ENCODE measurements around the gene MED1.
"Not testable (repeated sequence)": the region's sequence is repeated elsewhere in the genome, so short reads cannot be mapped to it uniquely, and the experiment has no call there.

DNA sequence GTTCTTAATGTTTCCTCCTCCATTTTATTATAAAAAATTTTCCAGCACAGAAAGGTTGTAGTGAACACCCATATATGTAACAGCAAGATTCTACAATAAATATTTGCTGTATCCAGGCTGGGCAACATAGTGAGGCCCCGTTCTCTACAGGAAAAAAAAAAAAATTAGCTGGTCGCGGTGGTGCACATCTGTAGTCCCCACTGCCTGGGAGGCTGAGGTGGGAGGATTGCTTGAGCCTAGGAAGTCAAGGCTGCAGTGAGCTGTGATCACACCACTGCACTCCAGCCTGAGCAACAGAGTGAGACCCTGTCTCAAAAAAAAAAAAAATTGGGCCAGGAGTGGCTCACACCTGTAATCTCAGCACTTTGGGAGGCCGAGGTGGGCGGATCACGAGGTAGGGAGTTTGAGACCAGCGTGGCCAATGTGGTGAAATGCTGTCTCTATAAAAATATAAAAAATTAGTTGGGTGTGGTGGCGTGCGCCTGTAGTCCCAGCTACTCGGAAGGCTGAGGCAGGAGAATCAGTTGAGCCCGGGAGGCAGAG lies 13.6 kb upstream of the MED1 start:
- TF ChIP-seq, protein P1, sequence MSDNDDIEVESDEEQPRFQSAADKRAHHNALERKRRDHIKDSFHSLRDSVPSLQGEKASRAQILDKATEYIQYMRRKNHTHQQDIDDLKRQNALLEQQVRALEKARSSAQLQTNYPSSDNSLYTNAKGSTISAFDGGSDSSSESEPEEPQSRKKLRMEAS (CRISPR knock-in tag; IDR thresholded peaks at IDR 0.05): not testable (repeated sequence)
- not testable (repeated sequence) for TF ChIP-seq RELA (CRISPR knock-in tag; IDR thresholded peaks at IDR 0.05; ENCODE audit: borderline replicate concordance); ETV6 (CRISPR knock-in tag; IDR thresholded peaks at IDR 0.05); ESRRA (CRISPR knock-in tag; IDR thresholded peaks at IDR 0.05; ENCODE audit: borderline replicate concordance); MYBL2 (CRISPR knock-in tag; IDR thresholded peaks at IDR 0.05); IRF2 (CRISPR knock-in tag; IDR thresholded peaks at IDR 0.05; ENCODE audit: borderline replicate concordance, low read depth); CREB1 (CRISPR knock-in tag; IDR thresholded peaks at IDR 0.05); NR3C1 (CRISPR knock-in tag; conservative IDR thresholded peaks at IDR 0.05; ENCODE audit: low read depth); ZNF263 (CRISPR knock-in tag; IDR thresholded peaks at IDR 0.05; ENCODE audit: low read depth); ZNF121 (CRISPR knock-in tag; IDR thresholded peaks at IDR 0.05)
- TF ChIP-seq, protein P2, sequence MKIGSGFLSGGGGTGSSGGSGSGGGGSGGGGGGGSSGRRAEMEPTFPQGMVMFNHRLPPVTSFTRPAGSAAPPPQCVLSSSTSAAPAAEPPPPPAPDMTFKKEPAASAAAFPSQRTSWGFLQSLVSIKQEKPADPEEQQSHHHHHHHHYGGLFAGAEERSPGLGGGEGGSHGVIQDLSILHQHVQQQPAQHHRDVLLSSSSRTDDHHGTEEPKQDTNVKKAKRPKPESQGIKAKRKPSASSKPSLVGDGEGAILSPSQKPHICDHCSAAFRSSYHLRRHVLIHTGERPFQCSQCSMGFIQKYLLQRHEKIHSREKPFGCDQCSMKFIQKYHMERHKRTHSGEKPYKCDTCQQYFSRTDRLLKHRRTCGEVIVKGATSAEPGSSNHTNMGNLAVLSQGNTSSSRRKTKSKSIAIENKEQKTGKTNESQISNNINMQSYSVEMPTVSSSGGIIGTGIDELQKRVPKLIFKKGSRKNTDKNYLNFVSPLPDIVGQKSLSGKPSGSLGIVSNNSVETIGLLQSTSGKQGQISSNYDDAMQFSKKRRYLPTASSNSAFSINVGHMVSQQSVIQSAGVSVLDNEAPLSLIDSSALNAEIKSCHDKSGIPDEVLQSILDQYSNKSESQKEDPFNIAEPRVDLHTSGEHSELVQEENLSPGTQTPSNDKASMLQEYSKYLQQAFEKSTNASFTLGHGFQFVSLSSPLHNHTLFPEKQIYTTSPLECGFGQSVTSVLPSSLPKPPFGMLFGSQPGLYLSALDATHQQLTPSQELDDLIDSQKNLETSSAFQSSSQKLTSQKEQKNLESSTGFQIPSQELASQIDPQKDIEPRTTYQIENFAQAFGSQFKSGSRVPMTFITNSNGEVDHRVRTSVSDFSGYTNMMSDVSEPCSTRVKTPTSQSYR (CRISPR knock-in tag; IDR thresholded peaks at IDR 0.05): not testable (repeated sequence)
- TF ChIP-seq, protein P3, sequence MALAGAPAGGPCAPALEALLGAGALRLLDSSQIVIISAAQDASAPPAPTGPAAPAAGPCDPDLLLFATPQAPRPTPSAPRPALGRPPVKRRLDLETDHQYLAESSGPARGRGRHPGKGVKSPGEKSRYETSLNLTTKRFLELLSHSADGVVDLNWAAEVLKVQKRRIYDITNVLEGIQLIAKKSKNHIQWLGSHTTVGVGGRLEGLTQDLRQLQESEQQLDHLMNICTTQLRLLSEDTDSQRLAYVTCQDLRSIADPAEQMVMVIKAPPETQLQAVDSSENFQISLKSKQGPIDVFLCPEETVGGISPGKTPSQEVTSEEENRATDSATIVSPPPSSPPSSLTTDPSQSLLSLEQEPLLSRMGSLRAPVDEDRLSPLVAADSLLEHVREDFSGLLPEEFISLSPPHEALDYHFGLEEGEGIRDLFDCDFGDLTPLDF (CRISPR knock-in tag; IDR thresholded peaks at IDR 0.05): not testable (repeated sequence)
- TF ChIP-seq, protein P4, sequence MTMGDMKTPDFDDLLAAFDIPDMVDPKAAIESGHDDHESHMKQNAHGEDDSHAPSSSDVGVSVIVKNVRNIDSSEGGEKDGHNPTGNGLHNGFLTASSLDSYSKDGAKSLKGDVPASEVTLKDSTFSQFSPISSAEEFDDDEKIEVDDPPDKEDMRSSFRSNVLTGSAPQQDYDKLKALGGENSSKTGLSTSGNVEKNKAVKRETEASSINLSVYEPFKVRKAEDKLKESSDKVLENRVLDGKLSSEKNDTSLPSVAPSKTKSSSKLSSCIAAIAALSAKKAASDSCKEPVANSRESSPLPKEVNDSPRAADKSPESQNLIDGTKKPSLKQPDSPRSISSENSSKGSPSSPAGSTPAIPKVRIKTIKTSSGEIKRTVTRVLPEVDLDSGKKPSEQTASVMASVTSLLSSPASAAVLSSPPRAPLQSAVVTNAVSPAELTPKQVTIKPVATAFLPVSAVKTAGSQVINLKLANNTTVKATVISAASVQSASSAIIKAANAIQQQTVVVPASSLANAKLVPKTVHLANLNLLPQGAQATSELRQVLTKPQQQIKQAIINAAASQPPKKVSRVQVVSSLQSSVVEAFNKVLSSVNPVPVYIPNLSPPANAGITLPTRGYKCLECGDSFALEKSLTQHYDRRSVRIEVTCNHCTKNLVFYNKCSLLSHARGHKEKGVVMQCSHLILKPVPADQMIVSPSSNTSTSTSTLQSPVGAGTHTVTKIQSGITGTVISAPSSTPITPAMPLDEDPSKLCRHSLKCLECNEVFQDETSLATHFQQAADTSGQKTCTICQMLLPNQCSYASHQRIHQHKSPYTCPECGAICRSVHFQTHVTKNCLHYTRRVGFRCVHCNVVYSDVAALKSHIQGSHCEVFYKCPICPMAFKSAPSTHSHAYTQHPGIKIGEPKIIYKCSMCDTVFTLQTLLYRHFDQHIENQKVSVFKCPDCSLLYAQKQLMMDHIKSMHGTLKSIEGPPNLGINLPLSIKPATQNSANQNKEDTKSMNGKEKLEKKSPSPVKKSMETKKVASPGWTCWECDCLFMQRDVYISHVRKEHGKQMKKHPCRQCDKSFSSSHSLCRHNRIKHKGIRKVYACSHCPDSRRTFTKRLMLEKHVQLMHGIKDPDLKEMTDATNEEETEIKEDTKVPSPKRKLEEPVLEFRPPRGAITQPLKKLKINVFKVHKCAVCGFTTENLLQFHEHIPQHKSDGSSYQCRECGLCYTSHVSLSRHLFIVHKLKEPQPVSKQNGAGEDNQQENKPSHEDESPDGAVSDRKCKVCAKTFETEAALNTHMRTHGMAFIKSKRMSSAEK (CRISPR knock-in tag; IDR thresholded peaks at IDR 0.05; ENCODE audit: borderline replicate concordance): not testable (repeated sequence)
- TF ChIP-seq, protein P5, sequence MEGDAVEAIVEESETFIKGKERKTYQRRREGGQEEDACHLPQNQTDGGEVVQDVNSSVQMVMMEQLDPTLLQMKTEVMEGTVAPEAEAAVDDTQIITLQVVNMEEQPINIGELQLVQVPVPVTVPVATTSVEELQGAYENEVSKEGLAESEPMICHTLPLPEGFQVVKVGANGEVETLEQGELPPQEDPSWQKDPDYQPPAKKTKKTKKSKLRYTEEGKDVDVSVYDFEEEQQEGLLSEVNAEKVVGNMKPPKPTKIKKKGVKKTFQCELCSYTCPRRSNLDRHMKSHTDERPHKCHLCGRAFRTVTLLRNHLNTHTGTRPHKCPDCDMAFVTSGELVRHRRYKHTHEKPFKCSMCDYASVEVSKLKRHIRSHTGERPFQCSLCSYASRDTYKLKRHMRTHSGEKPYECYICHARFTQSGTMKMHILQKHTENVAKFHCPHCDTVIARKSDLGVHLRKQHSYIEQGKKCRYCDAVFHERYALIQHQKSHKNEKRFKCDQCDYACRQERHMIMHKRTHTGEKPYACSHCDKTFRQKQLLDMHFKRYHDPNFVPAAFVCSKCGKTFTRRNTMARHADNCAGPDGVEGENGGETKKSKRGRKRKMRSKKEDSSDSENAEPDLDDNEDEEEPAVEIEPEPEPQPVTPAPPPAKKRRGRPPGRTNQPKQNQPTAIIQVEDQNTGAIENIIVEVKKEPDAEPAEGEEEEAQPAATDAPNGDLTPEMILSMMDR (IDR thresholded peaks at IDR 0.05): not testable (repeated sequence)
